A673 (cell line): ENCODE data around the gene PDE6C. TPM values are rescaled to one million over a fixed set of nuclear protein-coding genes. Genes with fewer than 3 reads are reported as not detected.

Experiments used
- BruUV-seq: library from RNA; stranded (reverse); fragments of 400-500 nt; replicated peaks from 2 replicates; lab custom pipeline; 2021; lab: Mats Ljungman, UMichigan
- CTCF ChIA-PET: fragments of 300-600 bp; sonication (Branson Sonifier 250); formaldehyde crosslinking; loops from one replicate; lab custom pipeline; 2022; ENCODE audit warnings: antibody characterized with exemption; lab: Charles Lee
- POLR2A ChIA-PET: fragments of 300-600 bp; sonication (Branson Sonifier 250); formaldehyde crosslinking; loops from one replicate; lab custom pipeline; 2022; ENCODE audit warnings: antibody characterized with exemption; ENCODE audit not compliant: low non-redundant PET; lab: Charles Lee
- DNase-seq: peaks from one replicate; pipeline ENCODE4 v3.0.0-alpha.2; 2015; ENCODE audit warnings: low spot score
- H3K27ac ChIP-seq: fragments of 200-600 bp; sonication (generic); 2 replicates; pipeline ENCODE4 v1.5.1; 2016; ENCODE audit warnings: mixed run types, low read depth, mild to moderate bottlenecking, mixed read lengths, antibody characterized with exemption, low read length; ENCODE audit not compliant: poor library complexity, severe bottlenecking
- H3K27me3 ChIP-seq: fragments of 200-600 bp; sonication (generic); replicated peaks from 2 replicates; pipeline ENCODE4 v1.6.1; 2017; ENCODE audit warnings: mixed run types, low read depth, mild to moderate bottlenecking, mixed read lengths, antibody characterized with exemption, low read length; ENCODE audit not compliant: insufficient read depth, poor library complexity
- H3K36me3 ChIP-seq: fragments of 200-600 bp; sonication (generic); 2 replicates; pipeline ENCODE4 v1.6.1; 2016; ENCODE audit warnings: mixed run types, mild to moderate bottlenecking, mixed read lengths, antibody characterized with exemption, low read length; ENCODE audit not compliant: insufficient read depth, poor library complexity, severe bottlenecking
- H3K4me1 ChIP-seq: fragments of 200-600 bp; sonication (generic); 2 replicates; pipeline ENCODE4 v1.6.1; 2017; ENCODE audit warnings: mixed run types, mild to moderate bottlenecking, mixed read lengths, antibody characterized with exemption, low read length; ENCODE audit not compliant: insufficient read depth, poor library complexity, severe bottlenecking
- H3K4me3 ChIP-seq: fragments of 200-600 bp; sonication (generic); 2 replicates; pipeline ENCODE4 v1.5.1; 2016; ENCODE audit warnings: low read depth, mixed run types, mild to moderate bottlenecking, mixed read lengths, low read length; ENCODE audit not compliant: poor library complexity, severe bottlenecking
- H3K9me3 ChIP-seq: fragments of 200-600 bp; sonication (generic); 2 replicates; pipeline ENCODE4 v1.6.1; 2016; ENCODE audit warnings: mixed run types, low read depth, mild to moderate bottlenecking, mixed read lengths, antibody characterized with exemption, low read length; ENCODE audit not compliant: poor library complexity, severe bottlenecking
- EZH2 ChIP-seq: fragments of 200-600 bp; sonication (generic); IDR thresholded peaks from 2 replicates; pipeline ENCODE4 v1.6.1; 2017; ENCODE audit warnings: borderline replicate concordance, low read depth, mild to moderate bottlenecking, mixed read lengths, antibody characterized with exemption, low read length; ENCODE audit not compliant: poor library complexity, severe bottlenecking
- intact Hi-C: fragments of 100-400 bp; cut with micrococcal nuclease; formaldehyde crosslinking; loops from one replicate; pipeline ENCODE4 v1.10.0; 2022; ENCODE audit not compliant: unreplicated experiment
- total RNA-seq: library from RNA; stranded (reverse); gene quantifications from 2 replicates; pipeline ENCODE4 v1.2.3, GENCODE V29; 2021
- TF ChIP-seq, protein P1 (sequence below): fragments of 300-800, 200-600 bp; sonication (generic); conservative IDR thresholded peaks from 2 replicates; pipeline ENCODE4 v1.5.1; 2017; ENCODE audit warnings: low read depth, mild to moderate bottlenecking, antibody characterized with exemption, low read length, moderate library complexity, mixed read lengths

Gene PDE6C
- total RNA-seq, 1 experiment from 2014 or later, result not detected

DNA sequence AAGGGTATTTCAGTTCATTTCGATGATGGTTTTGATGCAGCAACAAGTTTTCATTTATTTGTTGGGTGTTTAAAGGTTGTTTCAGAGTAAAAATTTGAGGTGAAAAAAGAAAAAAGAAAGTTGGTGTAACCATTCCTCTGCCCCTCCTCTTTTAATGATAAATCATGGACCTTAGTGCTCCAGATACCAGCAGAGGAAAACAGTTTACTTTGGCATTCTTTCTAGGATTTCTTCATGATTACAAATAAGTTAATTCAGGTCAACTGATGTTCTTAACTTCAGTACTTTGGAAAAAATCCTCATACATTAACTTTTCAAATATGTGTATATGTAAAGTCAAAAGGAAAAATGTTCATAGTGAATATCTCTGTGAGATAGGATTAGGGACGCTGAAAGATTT is 9.3 kb upstream of the PDE6C start:
- no peak overlapping the region for H3K27ac ChIP-seq
- H3K36me3 ChIP-seq, result no peaks in the 10 kb centered on the region
- BruUV-seq, result no TSS peak
- intact Hi-C loops, result no loop called here
- no peak for TF ChIP-seq EZH2
- TF ChIP-seq, protein P1, sequence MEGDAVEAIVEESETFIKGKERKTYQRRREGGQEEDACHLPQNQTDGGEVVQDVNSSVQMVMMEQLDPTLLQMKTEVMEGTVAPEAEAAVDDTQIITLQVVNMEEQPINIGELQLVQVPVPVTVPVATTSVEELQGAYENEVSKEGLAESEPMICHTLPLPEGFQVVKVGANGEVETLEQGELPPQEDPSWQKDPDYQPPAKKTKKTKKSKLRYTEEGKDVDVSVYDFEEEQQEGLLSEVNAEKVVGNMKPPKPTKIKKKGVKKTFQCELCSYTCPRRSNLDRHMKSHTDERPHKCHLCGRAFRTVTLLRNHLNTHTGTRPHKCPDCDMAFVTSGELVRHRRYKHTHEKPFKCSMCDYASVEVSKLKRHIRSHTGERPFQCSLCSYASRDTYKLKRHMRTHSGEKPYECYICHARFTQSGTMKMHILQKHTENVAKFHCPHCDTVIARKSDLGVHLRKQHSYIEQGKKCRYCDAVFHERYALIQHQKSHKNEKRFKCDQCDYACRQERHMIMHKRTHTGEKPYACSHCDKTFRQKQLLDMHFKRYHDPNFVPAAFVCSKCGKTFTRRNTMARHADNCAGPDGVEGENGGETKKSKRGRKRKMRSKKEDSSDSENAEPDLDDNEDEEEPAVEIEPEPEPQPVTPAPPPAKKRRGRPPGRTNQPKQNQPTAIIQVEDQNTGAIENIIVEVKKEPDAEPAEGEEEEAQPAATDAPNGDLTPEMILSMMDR, result no peak
- ChIA-PET CTCF (no interaction called here), POLR2A (no interaction called here)
- DNase-seq, result no peak
- no peaks in the 10 kb centered on the region for H3K9me3 ChIP-seq
- no peak overlapping the region for H3K4me3 ChIP-seq
- H3K4me1 ChIP-seq, result no peaks in the 10 kb centered on the region
- H3K27me3 ChIP-seq, result peaks cover 58% of the 10 kb centered on the region

DNA sequence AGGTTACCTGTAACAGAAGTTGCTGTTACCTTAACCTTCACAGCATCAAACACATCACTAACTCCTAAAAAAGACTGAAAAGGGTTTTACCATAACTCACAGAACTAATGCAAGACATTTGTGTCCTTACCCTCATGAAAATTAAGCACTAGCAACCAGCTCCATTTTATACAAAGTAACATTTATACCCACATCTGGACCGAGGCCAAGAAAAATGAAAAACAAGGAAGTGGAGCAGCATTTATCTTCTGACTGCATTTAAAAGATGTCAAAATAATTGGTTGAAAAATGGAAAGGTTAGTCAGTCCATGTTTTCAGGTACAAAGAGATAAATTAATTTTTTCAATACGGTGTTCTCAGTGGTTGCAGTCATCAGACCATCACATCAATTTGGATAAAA is 8.2 kb upstream of the PDE6C start:
- no TSS peak for BruUV-seq
- CTCF ChIA-PET, result no interaction called here

DNA sequence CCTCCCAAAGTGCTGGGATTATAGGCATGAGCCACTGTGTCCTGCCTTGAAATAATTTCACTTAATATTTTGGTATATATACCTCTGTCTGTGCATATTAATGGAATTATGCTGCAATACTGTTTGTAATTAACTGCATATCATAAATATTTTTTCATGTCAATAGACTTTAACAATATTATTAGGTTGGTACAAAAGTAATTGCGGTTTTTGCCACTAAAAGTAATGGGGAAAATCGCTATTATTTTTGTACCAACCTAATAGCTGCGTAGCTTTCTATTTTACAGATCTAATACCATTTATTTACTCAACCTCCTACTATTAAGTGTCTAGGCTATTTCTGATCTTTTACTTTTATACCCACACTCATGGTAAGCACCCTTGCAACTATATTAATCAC is 3.9 kb upstream of the PDE6C start:
- ChIA-PET CTCF (no interaction called here), POLR2A (no interaction called here)
- intact Hi-C loops, result no loop called here
- no peak overlapping the region for H3K4me3 ChIP-seq
- H3K4me1 ChIP-seq, result no peaks in the 10 kb centered on the region
- peaks cover 22% of the 10 kb centered on the region for H3K27me3 ChIP-seq
- TF ChIP-seq, protein P1, result no peak
- no peak for TF ChIP-seq EZH2
- H3K36me3 ChIP-seq, result no peaks in the 10 kb centered on the region
- no peak overlapping the region for H3K27ac ChIP-seq
- BruUV-seq, result no TSS peak
- no peaks in the 10 kb centered on the region for H3K9me3 ChIP-seq
- no peak for DNase-seq

More for the DNA sequence above, 8.2 kb upstream of the PDE6C start:
- Histone ChIP-seq H3K9me3 (no peaks in the 10 kb centered on the region), H3K36me3 (no peaks in the 10 kb centered on the region), H3K4me3 (no peak overlapping the region), H3K27ac (no peak overlapping the region), H3K4me1 (no peaks in the 10 kb centered on the region), H3K27me3 (peaks cover 59% of the 10 kb centered on the region)
- no peak for TF ChIP-seq EZH2
- TF ChIP-seq, protein P1, result no peak
- POLR2A ChIA-PET, result no interaction called here
- DNase-seq, result no peak
- intact Hi-C loops, result no loop called here
